ENCODE data around the gene KIN.

The KIN gene

GRCh38 chr10:7826971-7827370 lies 39.2 kb upstream of the KIN start:
- TF ChIP-seq CTCF (IDR thresholded peaks at IDR 0.05; ENCODE audit: extremely low read depth, insufficient read depth, missing control alignments) = no peak
- in situ Hi-C loops (cut with MboI; ENCODE audit: low pct_unique_long_range_greater_than_20kb, low sequenced_read_pairs, unreplicated experiment) = no loop called here
- no peak for DNase-seq (ENCODE audit: low spot score)

GRCh38 chr10:7824251-7824650 lies 36.5 kb upstream of the KIN start:
- DNase-seq (ENCODE audit: low spot score) = no peak
- in situ Hi-C loops (cut with MboI; ENCODE audit: low pct_unique_long_range_greater_than_20kb, low sequenced_read_pairs, unreplicated experiment) = no loop called here
- TF ChIP-seq CTCF (IDR thresholded peaks at IDR 0.05; ENCODE audit: extremely low read depth, insufficient read depth, missing control alignments) = no peak

GRCh38 chr10:7819121-7819460 lies 31.3 kb upstream of the KIN start:
- TF ChIP-seq CTCF (IDR thresholded peaks at IDR 0.05; ENCODE audit: extremely low read depth, insufficient read depth, missing control alignments) = peak; percentile 34
- DNase-seq (ENCODE audit: low spot score) = peak; percentile 48

GRCh38 chr10:7818295-7819120 lies 30.7 kb upstream of the KIN start, which contains the start of gene TAF3:
TAF3 (plus strand) TSS chr10:7818505; CDS start chr10:7818710, 205 bp downstream.
- no peak for TF ChIP-seq CTCF (IDR thresholded peaks at IDR 0.05; ENCODE audit: extremely low read depth, insufficient read depth, missing control alignments)
- in situ Hi-C loops (cut with MboI; ENCODE audit: low pct_unique_long_range_greater_than_20kb, low sequenced_read_pairs, unreplicated experiment) = no loop called here
- DNase-seq (ENCODE audit: low spot score) = peak; percentile 92

More at GRCh38 chr10:7819121-7819460, 31.3 kb upstream of the KIN start:
- in situ Hi-C loops (cut with MboI; ENCODE audit: low pct_unique_long_range_greater_than_20kb, low sequenced_read_pairs, unreplicated experiment) = no loop called here

- in situ Hi-C loops (cut with MboI; ENCODE audit: low pct_unique_long_range_greater_than_20kb, low sequenced_read_pairs, unreplicated experiment) = no loop called here
- DNase-seq (ENCODE audit: low spot score) = no peak
- TF ChIP-seq CTCF (IDR thresholded peaks at IDR 0.05; ENCODE audit: extremely low read depth, insufficient read depth, missing control alignments) = no peak
Measured at GRCh38 chr10:7817984-7818294, 30.1 kb upstream of the KIN start.

- in situ Hi-C loops (cut with MboI; ENCODE audit: low pct_unique_long_range_greater_than_20kb, low sequenced_read_pairs, unreplicated experiment) = no loop called here
- TF ChIP-seq CTCF (IDR thresholded peaks at IDR 0.05; ENCODE audit: extremely low read depth, insufficient read depth, missing control alignments) = no peak
- DNase-seq (ENCODE audit: low spot score) = no peak
Measured at GRCh38 chr10:7817576-7817975, 29.8 kb upstream of the KIN start.

All from GM13977 (cell line).